Progenitor cell of endocrine pancreas (in vitro differentiated cells): ENCODE data around the gene PSMD3. TPM values are rescaled to one million over a fixed set of nuclear protein-coding genes. Genes with fewer than 3 reads are reported as not detected.

Experiments
- DNase-seq: peaks from one replicate; pipeline ENCODE4 v3.0.0; 2021; ENCODE audit warnings: low spot score; ENCODE audit not compliant: unreplicated experiment
- H3K27ac Mint-ChIP-seq: 2 replicates; pipeline ENCODE4 v1.8.0; 2021; ENCODE audit warnings: mild to moderate bottlenecking, moderate library complexity, mixed read lengths
- H3K27me3 Mint-ChIP-seq: 2 replicates; pipeline ENCODE4 v1.8.0; 2021; ENCODE audit warnings: mixed read lengths
- H3K36me3 Mint-ChIP-seq: 2 replicates; pipeline ENCODE4 v1.8.0; 2022; ENCODE audit warnings: mixed read lengths; ENCODE audit not compliant: insufficient read depth
- H3K4me1 Mint-ChIP-seq: 2 replicates; pipeline ENCODE4 v1.8.0; 2021; ENCODE audit warnings: low read depth, mixed read lengths
- H3K4me3 Mint-ChIP-seq: 2 replicates; pipeline ENCODE4 v1.8.0; 2021; ENCODE audit warnings: low read depth, mild to moderate bottlenecking, moderate library complexity, mixed read lengths
- H3K9me3 Mint-ChIP-seq: 2 replicates; pipeline ENCODE4 v1.8.0; 2021; ENCODE audit warnings: low read depth, mixed read lengths
- CTCF ChIP-seq: fragments of 200-600 bp; sonication (generic); IDR thresholded peaks from one replicate; pipeline ENCODE4 v1.5.0; 2021; ENCODE audit warnings: antibody characterized with exemption, mild to moderate bottlenecking; ENCODE audit not compliant: unreplicated experiment
- total RNA-seq: library from RNA; stranded (reverse); gene quantifications from 2 replicates; pipeline ENCODE4 v1.2.1, GENCODE V29; 2021

PSMD3 gene
- total RNA-seq, 1 donor from 2014 or later: 117 TPM

- no peak for DNase-seq
- H3K27ac Mint-ChIP-seq: no peak overlapping the region
- no peak overlapping the region for H3K4me3 Mint-ChIP-seq
- peaks cover 62% of the 10 kb centered on the region for H3K27me3 Mint-ChIP-seq
- H3K36me3 Mint-ChIP-seq: no peaks in the 10 kb centered on the region
- no peaks in the 10 kb centered on the region for H3K4me1 Mint-ChIP-seq
- no peaks in the 10 kb centered on the region for H3K9me3 Mint-ChIP-seq
- no peak for TF ChIP-seq CTCF
These were observed 11.2 kb upstream of the PSMD3 start for GRCh38 chr17:39969375-39969774.

GRCh38 chr17:39970157-39970692 is 10.4 kb upstream of the PSMD3 start:
- H3K27me3 Mint-ChIP-seq: peaks cover 60% of the 10 kb centered on the region
- H3K4me3 Mint-ChIP-seq: no peak overlapping the region
- H3K27ac Mint-ChIP-seq: no peak overlapping the region
- no peaks in the 10 kb centered on the region for H3K36me3 Mint-ChIP-seq
- TF ChIP-seq CTCF: no peak
- H3K4me1 Mint-ChIP-seq: no peaks in the 10 kb centered on the region
- no peak for DNase-seq
- H3K9me3 Mint-ChIP-seq: no peaks in the 10 kb centered on the region

DNA sequence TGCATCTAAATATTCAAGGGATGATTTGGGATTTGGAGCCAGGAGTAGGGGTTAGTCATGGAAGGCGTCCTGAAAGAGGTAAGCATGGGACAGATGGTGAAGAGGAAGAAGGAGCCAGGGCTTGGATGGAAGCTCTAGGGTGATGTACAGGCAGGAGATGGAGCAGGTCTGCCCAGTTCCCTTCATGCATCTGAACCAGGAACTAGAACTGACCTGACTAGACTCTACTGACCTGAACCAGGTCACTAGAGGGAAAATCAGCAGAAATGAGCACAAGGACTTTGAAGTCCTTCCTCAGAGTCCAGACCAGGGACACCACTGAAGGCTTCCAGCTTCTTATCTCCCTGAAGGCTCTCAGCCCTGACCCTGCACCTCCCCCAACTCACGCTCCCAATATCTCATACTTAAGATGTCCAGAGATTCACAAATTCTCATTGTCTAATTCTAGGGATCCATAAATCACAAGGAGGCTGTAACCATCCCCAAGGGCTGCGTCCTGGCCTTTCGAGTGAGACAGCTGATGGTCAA is 9.5 kb upstream of the PSMD3 start:
- no peak overlapping the region for H3K4me3 Mint-ChIP-seq
- no peak for TF ChIP-seq CTCF
- no peaks in the 10 kb centered on the region for H3K9me3 Mint-ChIP-seq
- DNase-seq: no peak
- H3K36me3 Mint-ChIP-seq: no peaks in the 10 kb centered on the region
- no peak overlapping the region for H3K27ac Mint-ChIP-seq
- no peaks in the 10 kb centered on the region for H3K4me1 Mint-ChIP-seq
- peaks cover 59% of the 10 kb centered on the region for H3K27me3 Mint-ChIP-seq

DNA sequence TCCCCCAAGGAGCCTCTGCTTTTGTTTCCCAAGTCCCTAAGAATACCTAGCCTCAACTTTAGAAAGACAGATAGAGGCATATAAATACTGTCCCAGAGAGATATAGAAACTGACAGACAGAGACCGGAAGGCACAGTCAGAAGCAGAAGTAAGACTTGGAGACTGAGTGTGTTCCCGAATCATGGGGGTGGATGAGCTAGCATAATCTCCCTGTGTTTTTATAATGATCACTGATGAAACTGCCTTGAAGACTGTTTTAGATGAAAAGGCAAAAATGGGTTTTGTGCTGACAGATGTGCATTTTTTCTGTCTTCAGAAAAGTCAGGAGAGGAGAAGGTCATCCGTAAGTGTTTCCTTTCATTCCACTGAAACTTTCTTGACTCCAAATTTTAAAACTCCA is 8.3 kb upstream of the PSMD3 start:
- no peak for TF ChIP-seq CTCF
- DNase-seq: no peak
- Mint-ChIP-seq H3K9me3 (no peaks in the 10 kb centered on the region), H3K36me3 (no peaks in the 10 kb centered on the region), H3K27me3 (peaks cover 51% of the 10 kb centered on the region), H3K4me3 (no peak overlapping the region), H3K27ac (no peak overlapping the region), H3K4me1 (no peaks in the 10 kb centered on the region)

DNA sequence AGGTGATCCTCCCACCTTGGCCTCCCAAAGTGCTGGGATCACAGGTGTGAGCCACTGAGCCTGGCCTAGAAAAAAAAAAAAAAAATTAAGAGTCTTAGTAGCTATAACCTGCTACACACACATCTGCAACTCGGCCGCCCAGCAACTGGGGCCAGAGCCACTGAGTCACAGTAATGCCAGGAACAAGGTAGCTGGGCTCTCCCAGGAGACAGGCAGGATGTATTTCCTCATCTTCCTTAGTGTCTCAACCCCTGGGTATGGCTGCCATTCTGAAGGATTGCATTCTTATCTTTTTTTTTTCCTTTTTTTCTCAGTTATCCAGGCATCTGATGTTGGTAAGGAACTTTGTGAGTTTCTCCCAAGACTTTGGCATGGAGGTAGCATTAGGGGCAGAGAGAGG is 7.1 kb upstream of the PSMD3 start:
- Mint-ChIP-seq H3K27ac (no peak overlapping the region), H3K9me3 (no peaks in the 10 kb centered on the region), H3K27me3 (peaks cover 50% of the 10 kb centered on the region), H3K4me1 (no peaks in the 10 kb centered on the region), H3K4me3 (no peak overlapping the region), H3K36me3 (no peaks in the 10 kb centered on the region)
- DNase-seq: no peak
- no peak for TF ChIP-seq CTCF
